PC-3 (cell line): Measurements from ENCODE around the gene ISG20. TPM values are rescaled to one million over a fixed set of nuclear protein-coding genes. Genes with fewer than 3 reads are reported as not detected.

ENCODE experiments used
- ATAC-seq: fragments of 200-7000 bp; cut with Tn5 transposase; 2 replicates; pipeline ENCODE4 v1.9.1; 2020; ENCODE audit warnings: mild to moderate bottlenecking, moderate library complexity
- BruUV-seq: library from RNA; stranded (reverse); fragments of 400-500 nt; replicated peaks from 2 replicates; lab custom pipeline; 2021; lab: Mats Ljungman, UMichigan
- CTCF ChIA-PET: fragments of 300-600 bp; sonication (Branson Sonifier 250); formaldehyde crosslinking; loops from one replicate; lab custom pipeline; 2022; ENCODE audit warnings: antibody characterized with exemption; lab: Charles Lee
- POLR2A ChIA-PET: fragments of 300-600 bp; sonication (Branson Sonifier 250); formaldehyde crosslinking; loops from one replicate; lab custom pipeline; 2022; ENCODE audit warnings: antibody characterized with exemption; ENCODE audit not compliant: unreplicated experiment; lab: Charles Lee
- DNase-seq: peaks from one replicate; pipeline ENCODE4 v3.0.0-alpha.2; 2015
- H2AFZ ChIP-seq: fragments of 300-600 bp; sonication (generic); 2 replicates; pipeline ENCODE4 v1.6.0; 2016; ENCODE audit warnings: antibody characterized with exemption, low read length
- H3F3A ChIP-seq: fragments of 300-600 bp; sonication (generic); one replicate; pipeline ENCODE4 v1.6.0; 2017; ENCODE audit warnings: antibody characterized with exemption, low read length, control low read depth, mild to moderate bottlenecking; ENCODE audit not compliant: unreplicated experiment
- H3K27ac ChIP-seq: fragments of 300-600 bp; sonication (generic); 2 replicates; pipeline ENCODE4 v1.5.1; 2016; ENCODE audit warnings: mild to moderate bottlenecking, low read length
- H3K27me3 ChIP-seq: fragments of 300-600 bp; sonication (generic); 2 replicates; pipeline ENCODE4 v1.6.1; 2016; ENCODE audit warnings: low read length, mixed read lengths
- H3K36me3 ChIP-seq: fragments of 300-600 bp; sonication (generic); 2 replicates; pipeline ENCODE4 v1.6.1; 2016; ENCODE audit warnings: low read depth, mixed run types, low read length, mixed read lengths
- H3K4me1 ChIP-seq: fragments of 300-600 bp; sonication (generic); 2 replicates; pipeline ENCODE4 v1.5.1; 2016; ENCODE audit warnings: low read length; ENCODE audit not compliant: insufficient read depth
- H3K4me2 ChIP-seq: fragments of 300-600 bp; sonication (generic); 2 replicates; pipeline ENCODE4 v1.6.0; 2016; ENCODE audit warnings: low read length
- H3K4me3 ChIP-seq: fragments of 300-600 bp; sonication (generic); 2 replicates; pipeline ENCODE4 v1.5.1; 2016; ENCODE audit warnings: mild to moderate bottlenecking, low read length, mixed read lengths
- H3K79me2 ChIP-seq: fragments of 300-600 bp; sonication (generic); 2 replicates; pipeline ENCODE4 v1.6.1; 2017; ENCODE audit warnings: low read length, mixed read lengths
- H3K9ac ChIP-seq: fragments of 300-600 bp; sonication (generic); 2 replicates; pipeline ENCODE4 v1.6.0; 2016; ENCODE audit warnings: mild to moderate bottlenecking, low read length
- H3K9me2 ChIP-seq: fragments of 300-600 bp; sonication (generic); replicated peaks from 2 replicates; pipeline ENCODE4 v1.6.1; 2016; ENCODE audit warnings: mixed run types, low read length, mixed read lengths
- H3K9me3 ChIP-seq: fragments of 300-600 bp; sonication (generic); 2 replicates; pipeline ENCODE4 v1.6.1; 2016; ENCODE audit warnings: low read length, mixed read lengths
- H4K20me1 ChIP-seq: fragments of 300-600 bp; sonication (generic); 2 replicates; pipeline ENCODE4 v1.6.1; 2016; ENCODE audit warnings: low read length, mixed read lengths
- EZH2 ChIP-seq: fragments of 300-600 bp; sonication (generic); IDR thresholded peaks from one replicate; pipeline ENCODE4 v1.6.1; 2017; ENCODE audit warnings: antibody characterized with exemption, mild to moderate bottlenecking, low read length; ENCODE audit not compliant: unreplicated experiment
- EZH2phosphoT487 ChIP-seq: fragments of 300-600 bp; sonication (generic); IDR thresholded peaks from 2 replicates; pipeline ENCODE4 v1.6.1; 2018; ENCODE audit warnings: mild to moderate bottlenecking, antibody characterized with exemption, low read length, borderline replicate concordance
- intact Hi-C: fragments of 100-400 bp; cut with micrococcal nuclease; formaldehyde crosslinking; loops from 2 replicates; pipeline ENCODE4 v1.9.0; 2023
- total RNA-seq: library from RNA; depleted of rRNA; stranded (reverse); fragments of >200 nt; gene quantifications from 2 replicates; pipeline ENCODE4 v1.2.3, GENCODE V29; 2014
- TF ChIP-seq, protein P1 (sequence below): fragments of 300-600 bp; sonication (generic); conservative IDR thresholded peaks from 2 replicates; pipeline ENCODE4 v1.5.1; 2017; ENCODE audit warnings: antibody characterized with exemption, low read depth, mild to moderate bottlenecking, low read length

Gene ISG20
- total RNA-seq, 1 experiment from 2014 or later: 64.0 TPM

DNA sequence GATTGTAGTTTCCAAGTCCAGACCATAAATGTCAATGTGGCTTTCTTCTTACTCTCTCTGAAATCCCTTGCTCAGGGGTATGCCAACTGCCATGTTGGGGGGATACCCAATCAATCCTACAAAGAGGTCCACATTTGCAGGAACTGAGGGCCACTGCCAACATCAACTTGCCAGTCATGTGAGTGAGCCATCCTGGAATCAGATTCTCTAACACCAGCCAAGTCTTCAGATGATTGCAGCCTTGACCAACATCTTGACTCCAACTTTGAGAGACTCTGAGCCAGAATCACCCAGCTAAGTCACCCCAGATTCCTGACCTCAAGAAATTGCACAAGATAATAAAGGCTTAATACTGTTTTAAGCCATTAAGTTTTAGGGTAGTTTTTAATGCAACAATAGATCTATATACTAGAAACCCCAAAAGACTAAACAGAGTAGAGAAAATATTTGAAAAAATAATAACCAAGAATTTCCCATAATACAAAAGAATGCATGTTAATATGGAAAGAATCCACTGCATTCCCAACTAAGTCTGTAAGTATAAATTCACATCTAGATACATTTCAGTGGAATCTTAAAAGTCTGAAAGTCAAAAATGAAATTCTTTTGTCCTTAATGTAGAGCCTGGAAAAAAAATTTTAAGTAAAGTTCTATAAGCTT, 22.4 kb downstream of the ISG20 start:
- H3K4me3 ChIP-seq: no peak overlapping the region
- H3K4me1 ChIP-seq: peaks cover 36% of the 10 kb centered on the region
- no peaks in the 10 kb centered on the region for H3K9me2 ChIP-seq
- H2AFZ ChIP-seq: no peak overlapping the region
- H3F3A ChIP-seq: no peaks in the 10 kb centered on the region
- DNase-seq (no peak), ATAC-seq (no peak)
- no peaks in the 10 kb centered on the region for H3K9me3 ChIP-seq
- H4K20me1 ChIP-seq: no peaks in the 10 kb centered on the region
- ChIA-PET POLR2A (no interaction called here), CTCF (no interaction called here)
- no peaks in the 10 kb centered on the region for H3K27me3 ChIP-seq
- H3K4me2 ChIP-seq: no peak overlapping the region
- H3K27ac ChIP-seq: no peak overlapping the region
- H3K9ac ChIP-seq: no peak overlapping the region
- no peaks in the 10 kb centered on the region for H3K79me2 ChIP-seq
- TF ChIP-seq, protein P1, sequence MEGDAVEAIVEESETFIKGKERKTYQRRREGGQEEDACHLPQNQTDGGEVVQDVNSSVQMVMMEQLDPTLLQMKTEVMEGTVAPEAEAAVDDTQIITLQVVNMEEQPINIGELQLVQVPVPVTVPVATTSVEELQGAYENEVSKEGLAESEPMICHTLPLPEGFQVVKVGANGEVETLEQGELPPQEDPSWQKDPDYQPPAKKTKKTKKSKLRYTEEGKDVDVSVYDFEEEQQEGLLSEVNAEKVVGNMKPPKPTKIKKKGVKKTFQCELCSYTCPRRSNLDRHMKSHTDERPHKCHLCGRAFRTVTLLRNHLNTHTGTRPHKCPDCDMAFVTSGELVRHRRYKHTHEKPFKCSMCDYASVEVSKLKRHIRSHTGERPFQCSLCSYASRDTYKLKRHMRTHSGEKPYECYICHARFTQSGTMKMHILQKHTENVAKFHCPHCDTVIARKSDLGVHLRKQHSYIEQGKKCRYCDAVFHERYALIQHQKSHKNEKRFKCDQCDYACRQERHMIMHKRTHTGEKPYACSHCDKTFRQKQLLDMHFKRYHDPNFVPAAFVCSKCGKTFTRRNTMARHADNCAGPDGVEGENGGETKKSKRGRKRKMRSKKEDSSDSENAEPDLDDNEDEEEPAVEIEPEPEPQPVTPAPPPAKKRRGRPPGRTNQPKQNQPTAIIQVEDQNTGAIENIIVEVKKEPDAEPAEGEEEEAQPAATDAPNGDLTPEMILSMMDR: no peak
- no peak for TF ChIP-seq EZH2
- no peak for TF ChIP-seq EZH2phosphoT487
- intact Hi-C loops: no loop called here
- no TSS peak for BruUV-seq
- H3K36me3 ChIP-seq: no peaks in the 10 kb centered on the region

DNA sequence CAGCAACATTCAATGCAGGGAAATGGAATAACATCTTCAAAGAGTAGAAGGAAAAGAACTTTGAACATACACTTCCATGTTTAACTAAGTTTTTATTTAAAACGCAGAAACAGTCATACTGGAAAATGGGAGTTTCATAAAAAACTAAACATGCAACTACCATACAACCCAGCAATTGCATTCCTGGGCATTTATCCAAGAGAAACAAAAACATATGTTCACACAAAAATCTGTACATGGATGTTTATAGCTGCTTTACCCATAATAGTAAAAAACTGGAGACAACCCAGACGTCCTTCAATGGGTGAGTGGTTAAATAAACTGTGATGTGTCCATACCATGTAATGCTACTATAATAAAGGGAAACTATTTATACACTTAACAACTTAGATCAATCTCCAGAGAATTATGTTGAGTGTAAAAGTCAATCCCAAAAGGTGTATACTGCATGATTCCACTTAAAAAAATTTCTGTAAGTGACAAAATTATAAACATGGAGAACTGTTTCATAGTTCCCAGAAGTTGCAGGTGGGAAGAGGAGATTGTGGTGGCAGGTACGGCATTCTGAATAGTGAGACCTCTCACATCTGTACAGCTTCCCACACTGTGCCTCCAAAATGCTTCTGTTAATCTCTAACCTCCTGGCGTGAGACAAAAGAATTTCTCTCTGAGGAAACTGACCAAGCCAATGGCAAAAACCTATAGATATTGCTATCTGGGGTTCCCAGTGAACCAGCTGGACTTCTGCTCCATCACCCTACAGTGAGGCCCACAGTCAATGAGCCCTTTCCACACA, 23.1 kb downstream of the ISG20 start:
- peaks cover 36% of the 10 kb centered on the region for H3K4me1 ChIP-seq
- H4K20me1 ChIP-seq: no peaks in the 10 kb centered on the region
- DNase-seq: no peak
- ATAC-seq: no peak
- H3K79me2 ChIP-seq: no peaks in the 10 kb centered on the region
- H3K27ac ChIP-seq: no peak overlapping the region
- H3K9ac ChIP-seq: no peak overlapping the region
- BruUV-seq: no TSS peak
- no peaks in the 10 kb centered on the region for H3F3A ChIP-seq
- intact Hi-C loops: no loop called here
- H3K4me3 ChIP-seq: no peak overlapping the region
- H2AFZ ChIP-seq: no peak overlapping the region
- CTCF ChIA-PET: no interaction called here
- no peaks in the 10 kb centered on the region for H3K9me3 ChIP-seq
- H3K9me2 ChIP-seq: no peaks in the 10 kb centered on the region
- H3K4me2 ChIP-seq: no peak overlapping the region
- TF ChIP-seq, protein P1: no peak
- TF ChIP-seq EZH2: no peak
- TF ChIP-seq EZH2phosphoT487: no peak
- POLR2A ChIA-PET: no interaction called here
- no peaks in the 10 kb centered on the region for H3K36me3 ChIP-seq
- no peaks in the 10 kb centered on the region for H3K27me3 ChIP-seq
